HEK293 (cell line): ENCODE measurements around the gene GART.
A peak's percentile ranks its signal among the peaks of the same experiment; 100 is the strongest.

Experiments
- CTCF ChIA-PET: fragments of 350-600 bp; formaldehyde crosslinking; extraction: SDS; loops from one replicate; lab custom pipeline; 2021; ENCODE audit warnings: antibody characterized with exemption; lab: Yijun Ruan, JAX
- POLR2A ChIA-PET: fragments of 300-600 bp; formaldehyde crosslinking; extraction: SDS; loops from one replicate; lab custom pipeline; 2020; ENCODE audit warnings: antibody characterized with exemption, inconsistent platforms; lab: Yijun Ruan, JAX
- H3K27ac ChIP-seq: fragments of 200-500 bp; sonication (Bioruptor generic); 2 replicates; pipeline ENCODE4 v1.5.1; 2014; ENCODE audit warnings: low read depth, low read length, control low read depth, inconsistent platforms; ENCODE audit errors: extremely low read depth
- H3K36me3 ChIP-seq, 2 experiments: fragments of 200-500 bp in 1 of 2; sonication (Bioruptor generic) in 1 of 2; 1 replicate in 1 of 2; 2 replicates in 1 of 2; pipeline ENCODE4 v1.5.1; 2014 to 2017; ENCODE audit warnings: inconsistent platforms in 2 of 2, low read length in 2 of 2; ENCODE audit not compliant: control insufficient read depth in 2 of 2, insufficient read depth in 1 of 2
- H3K4me1 ChIP-seq: fragments of 200-500 bp; sonication (Bioruptor generic); 2 replicates; pipeline ENCODE4 v1.5.1; 2014; ENCODE audit warnings: mild to moderate bottlenecking, low read length, inconsistent platforms; ENCODE audit not compliant: control insufficient read depth, insufficient read depth
- H3K4me3 ChIP-seq: 2 replicates; pipeline ENCODE4 v1.5.1; 2011; ENCODE audit warnings: low read depth, mild to moderate bottlenecking, control low read depth, low read length, moderate library complexity
- H3K9me3 ChIP-seq: fragments of 200-500 bp; sonication (Bioruptor generic); 2 replicates; pipeline ENCODE4 v1.5.1; 2014; ENCODE audit warnings: low read depth, low read length, inconsistent platforms; ENCODE audit not compliant: control insufficient read depth, insufficient read depth
- BCL11A ChIP-seq: fragments of 450-650 bp; formaldehyde crosslinking; IDR thresholded peaks from 2 replicates; pipeline ENCODE4 v1.5.1; 2016; ENCODE audit warnings: low read depth, missing biosample characterization, missing genetic modification characterization
- GLIS1 ChIP-seq: fragments of 450-650 bp; formaldehyde crosslinking; IDR thresholded peaks from 2 replicates; pipeline ENCODE4 v1.5.1; 2016; ENCODE audit warnings: missing biosample characterization, missing genetic modification characterization
- GLIS2 ChIP-seq: fragments of 450-650 bp; formaldehyde crosslinking; IDR thresholded peaks from 2 replicates; pipeline ENCODE4 v1.5.1; 2016; ENCODE audit warnings: missing biosample characterization, missing genetic modification characterization
- OSR2 ChIP-seq: fragments of 450-650 bp; formaldehyde crosslinking; IDR thresholded peaks from 2 replicates; pipeline ENCODE4 v1.5.1; 2016; ENCODE audit warnings: missing biosample characterization, missing genetic modification characterization
- SALL2 ChIP-seq: fragments of 450-650 bp; formaldehyde crosslinking; IDR thresholded peaks from 2 replicates; pipeline ENCODE4 v1.5.0; 2017; ENCODE audit warnings: missing biosample characterization, mild to moderate bottlenecking, missing genetic modification characterization, borderline replicate concordance
- TRIM28 ChIP-seq: IDR thresholded peaks from 2 replicates; pipeline ENCODE4 v1.6.1; 2011; ENCODE audit warnings: low read length, control low read depth, borderline replicate concordance
- ZEB2 ChIP-seq: fragments of 450-650 bp; formaldehyde crosslinking; IDR thresholded peaks from 2 replicates; pipeline ENCODE4 v1.5.1; 2016; ENCODE audit warnings: missing biosample characterization, missing genetic modification characterization
- ZNF133 ChIP-seq: fragments of 450-650 bp; formaldehyde crosslinking; IDR thresholded peaks from 2 replicates; pipeline ENCODE4 v1.5.1; 2016; ENCODE audit warnings: missing biosample characterization, missing genetic modification characterization
- ZNF175 ChIP-seq: fragments of 450-650 bp; formaldehyde crosslinking; IDR thresholded peaks from 2 replicates; pipeline ENCODE4 v1.5.1; 2016; ENCODE audit warnings: missing biosample characterization, missing genetic modification characterization
- ZNF24 ChIP-seq: fragments of 450-650 bp; formaldehyde crosslinking; IDR thresholded peaks from 2 replicates; pipeline ENCODE4 v1.5.1; 2016; ENCODE audit warnings: missing biosample characterization, missing genetic modification characterization
- ZNF335 ChIP-seq: fragments of 450-650 bp; formaldehyde crosslinking; conservative IDR thresholded peaks from 2 replicates; pipeline ENCODE4 v1.5.1; 2016; ENCODE audit warnings: missing biosample characterization, missing genetic modification characterization
- ZNF391 ChIP-seq: fragments of 450-650 bp; formaldehyde crosslinking; IDR thresholded peaks from 2 replicates; pipeline ENCODE4 v1.5.1; 2016; ENCODE audit warnings: low read depth, missing biosample characterization, missing genetic modification characterization, borderline replicate concordance
- ZNF426 ChIP-seq: fragments of 450-650 bp; formaldehyde crosslinking; IDR thresholded peaks from 2 replicates; pipeline ENCODE4 v1.5.1; 2017; ENCODE audit warnings: missing biosample characterization, missing genetic modification characterization, mild to moderate bottlenecking, inconsistent platforms, moderate library complexity
- ZNF473 ChIP-seq: fragments of 450-650 bp; formaldehyde crosslinking; IDR thresholded peaks from 2 replicates; pipeline ENCODE4 v1.5.1; 2017; ENCODE audit warnings: missing biosample characterization, missing genetic modification characterization
- ZNF530 ChIP-seq: fragments of 450-650 bp; formaldehyde crosslinking; IDR thresholded peaks from 2 replicates; pipeline ENCODE4 v1.5.1; 2016; ENCODE audit warnings: low read depth, missing biosample characterization, missing genetic modification characterization
- ZNF658 ChIP-seq: fragments of 450-650 bp; formaldehyde crosslinking; IDR thresholded peaks from 2 replicates; pipeline ENCODE4; 2016; ENCODE audit warnings: missing biosample characterization, missing genetic modification characterization
- ZNF660 ChIP-seq: fragments of 450-650 bp; IDR thresholded peaks from 2 replicates; pipeline ENCODE4 v1.5.1; 2018; ENCODE audit warnings: missing biosample characterization, mild to moderate bottlenecking, missing genetic modification characterization
- TF ChIP-seq, protein P1 (sequence below): fragments of 450-650 bp; formaldehyde crosslinking; IDR thresholded peaks from 2 replicates; pipeline ENCODE4 v1.5.1; 2016; ENCODE audit warnings: missing biosample characterization, missing genetic modification characterization
- TF ChIP-seq, protein P2 (sequence below): fragments of 450-650 bp; formaldehyde crosslinking; IDR thresholded peaks from 2 replicates; pipeline ENCODE4 v1.5.1; 2016; ENCODE audit warnings: missing biosample characterization, missing genetic modification characterization
- TF ChIP-seq, protein P3 (sequence below): fragments of 450-650 bp; formaldehyde crosslinking; IDR thresholded peaks from 2 replicates; pipeline ENCODE4 v1.5.1; 2017; ENCODE audit warnings: missing biosample characterization, mild to moderate bottlenecking, missing genetic modification characterization, moderate library complexity
- TF ChIP-seq, protein P4 (sequence below): fragments of 450-650 bp; formaldehyde crosslinking; IDR thresholded peaks from 2 replicates; pipeline ENCODE4 v1.5.1; 2016; ENCODE audit warnings: missing biosample characterization, missing genetic modification characterization

GART gene

DNA sequence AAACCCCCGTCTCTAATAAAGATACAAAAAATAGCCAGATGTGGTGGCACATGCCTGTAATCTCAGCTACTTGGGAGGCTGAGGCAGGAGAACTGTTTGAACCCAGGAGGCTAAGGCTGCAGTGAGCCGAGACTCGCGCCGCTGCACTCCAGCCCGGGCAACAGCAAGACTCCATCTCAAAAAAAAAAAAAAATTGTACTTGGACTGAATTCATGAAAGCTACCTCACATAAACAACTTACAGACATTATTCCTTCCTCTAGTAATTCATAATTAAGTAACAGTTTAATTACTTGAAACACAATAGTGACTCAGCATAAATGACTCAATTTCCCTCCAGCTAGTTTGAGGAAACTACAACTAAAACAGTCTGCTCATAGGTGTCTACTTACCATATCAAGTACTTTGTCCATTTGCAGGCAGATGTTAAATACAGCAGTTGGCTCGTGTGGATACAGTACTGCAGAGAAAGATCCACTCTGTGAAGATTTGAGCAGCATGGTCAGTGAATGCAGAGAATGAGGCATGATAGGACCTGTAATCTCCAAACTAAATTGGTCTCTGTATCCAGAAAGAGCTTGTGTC lies 37.1 kb upstream of the GART start (continued):
- TF ChIP-seq ZNF426 (tag by site-specific recombination) (no peak), ZNF175 (no peak), OSR2 (tag by site-specific recombination) (0 out of 2 replicates have a peak, but pooled peaks have one; percentile 30), ZNF335 (tag by site-specific recombination) (no peak), ZNF660 (no peak), ZNF530 (no peak), ZNF391 (tag by site-specific recombination) (no peak)

DNA sequence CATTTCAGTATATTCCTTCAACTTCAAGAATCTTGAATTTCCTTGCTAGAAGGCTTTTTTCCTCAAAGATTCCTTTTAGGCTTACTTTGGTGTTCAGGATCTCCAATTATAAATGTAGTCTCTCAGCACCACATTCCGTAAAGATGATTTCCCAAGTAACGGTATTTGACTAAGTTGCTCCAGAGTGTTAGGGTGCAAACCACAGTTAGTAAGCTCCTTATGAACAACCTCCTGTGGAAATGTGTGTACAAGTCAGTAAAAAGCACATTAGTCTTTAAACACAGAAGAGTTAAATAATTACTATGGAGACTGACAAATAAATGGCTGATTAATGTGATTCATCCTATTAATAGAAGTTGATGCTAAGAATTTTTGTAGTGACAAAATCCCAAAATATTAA lies 36.3 kb upstream of the GART start:
- no peaks in the 10 kb centered on the region for H3K9me3 ChIP-seq
- TF ChIP-seq, protein P1, sequence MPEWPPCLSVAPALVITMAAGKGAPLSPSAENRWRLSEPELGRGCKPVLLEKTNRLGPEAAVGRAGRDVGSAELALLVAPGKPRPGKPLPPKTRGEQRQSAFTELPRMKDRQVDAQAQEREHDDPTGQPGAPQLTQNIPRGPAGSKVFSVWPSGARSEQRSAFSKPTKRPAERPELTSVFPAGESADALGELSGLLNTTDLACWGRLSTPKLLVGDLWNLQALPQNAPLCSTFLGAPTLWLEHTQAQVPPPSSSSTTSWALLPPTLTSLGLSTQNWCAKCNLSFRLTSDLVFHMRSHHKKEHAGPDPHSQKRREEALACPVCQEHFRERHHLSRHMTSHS (tag by site-specific recombination), result no peak
- no peak for TF ChIP-seq ZNF133
- TF ChIP-seq ZNF473 (tag by site-specific recombination), result no peak
- TF ChIP-seq GLIS2 (tag by site-specific recombination), result no peak
- TF ChIP-seq ZNF658 (tag by site-specific recombination), result no peak
- TF ChIP-seq, protein P2, sequence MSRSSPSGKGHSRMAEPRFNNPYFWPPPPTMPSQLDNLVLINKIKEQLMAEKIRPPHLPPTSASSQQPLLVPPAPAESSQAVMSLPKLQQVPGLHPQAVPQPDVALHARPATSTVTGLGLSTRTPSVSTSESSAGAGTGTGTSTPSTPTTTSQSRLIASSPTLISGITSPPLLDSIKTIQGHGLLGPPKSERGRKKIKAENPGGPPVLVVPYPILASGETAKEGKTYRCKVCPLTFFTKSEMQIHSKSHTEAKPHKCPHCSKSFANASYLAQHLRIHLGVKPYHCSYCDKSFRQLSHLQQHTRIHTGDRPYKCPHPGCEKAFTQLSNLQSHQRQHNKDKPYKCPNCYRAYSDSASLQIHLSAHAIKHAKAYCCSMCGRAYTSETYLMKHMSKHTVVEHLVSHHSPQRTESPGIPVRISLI (tag by site-specific recombination), result no peak
- TF ChIP-seq, protein P3, sequence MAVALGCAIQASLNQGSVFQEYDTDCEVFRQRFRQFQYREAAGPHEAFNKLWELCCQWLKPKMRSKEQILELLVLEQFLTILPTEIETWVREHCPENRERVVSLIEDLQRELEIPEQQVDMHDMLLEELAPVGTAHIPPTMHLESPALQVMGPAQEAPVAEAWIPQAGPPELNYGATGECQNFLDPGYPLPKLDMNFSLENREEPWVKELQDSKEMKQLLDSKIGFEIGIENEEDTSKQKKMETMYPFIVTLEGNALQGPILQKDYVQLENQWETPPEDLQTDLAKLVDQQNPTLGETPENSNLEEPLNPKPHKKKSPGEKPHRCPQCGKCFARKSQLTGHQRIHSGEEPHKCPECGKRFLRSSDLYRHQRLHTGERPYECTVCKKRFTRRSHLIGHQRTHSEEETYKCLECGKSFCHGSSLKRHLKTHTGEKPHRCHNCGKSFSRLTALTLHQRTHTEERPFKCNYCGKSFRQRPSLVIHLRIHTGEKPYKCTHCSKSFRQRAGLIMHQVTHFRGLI (tag by site-specific recombination), result no peak
- TF ChIP-seq ZNF24, result no peak
- TF ChIP-seq, protein P4, sequence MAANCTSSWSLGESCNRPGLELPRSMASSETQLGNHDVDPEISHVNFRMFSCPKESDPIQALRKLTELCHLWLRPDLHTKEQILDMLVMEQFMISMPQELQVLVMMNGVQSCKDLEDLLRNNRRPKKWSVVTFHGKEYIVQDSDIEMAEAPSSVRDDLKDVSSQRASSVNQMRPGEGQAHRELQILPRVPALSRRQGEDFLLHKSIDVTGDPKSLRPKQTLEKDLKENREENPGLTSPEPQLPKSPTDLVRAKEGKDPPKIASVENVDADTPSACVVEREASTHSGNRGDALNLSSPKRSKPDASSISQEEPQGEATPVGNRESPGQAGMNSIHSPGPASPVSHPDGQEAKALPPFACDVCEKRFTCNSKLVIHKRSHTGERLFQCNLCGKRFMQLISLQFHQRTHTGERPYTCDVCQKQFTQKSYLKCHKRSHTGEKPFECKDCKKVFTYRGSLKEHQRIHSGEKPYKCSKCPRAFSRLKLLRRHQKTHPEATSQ (tag by site-specific recombination), result no peak
- TF ChIP-seq BCL11A, result no peak
- no peak for TF ChIP-seq ZEB2 (tag by site-specific recombination)
- no peak for TF ChIP-seq SALL2 (tag by site-specific recombination)
- no peak for TF ChIP-seq GLIS1 (tag by site-specific recombination)
- TF ChIP-seq TRIM28, result no peak
- TF ChIP-seq, all 188 proteins: peak for 0
- CTCF ChIA-PET, result interaction anchor here (2.0 kb wide), 1 partner anchor 28 kb away, joined by 8 read pairs; no protein-coding TSS in a partner anchor
- H3K4me3 ChIP-seq, result no peak overlapping the region
- POLR2A ChIA-PET, result no interaction called here
- H3K4me1 ChIP-seq, result no peaks in the 10 kb centered on the region
- H3K36me3 ChIP-seq, result peaks cover 88 to 89% of the 10 kb centered on the region in 2 experiments
- no peak overlapping the region for H3K27ac ChIP-seq
